ENCODE results near the gene SLC30A3.
"Not testable (repeated sequence)": the region's sequence is repeated elsewhere in the genome, so short reads cannot be mapped to it uniquely, and the experiment has no call there.

Gene SLC30A3

GRCh38 chr2:27281442-27281841, 18.6 kb upstream of the SLC30A3 start:
- Histone ChIP-seq H3K4me1 (no peaks in the 10 kb centered on the region), H3K27ac (no peak overlapping the region), H3K9ac (no peak overlapping the region), H3K27me3 (ENCODE audit: control insufficient read depth, insufficient read depth, low read length) (no peaks in the 10 kb centered on the region), H3K4me2 (ENCODE audit: low read length) (no peak overlapping the region), H3K79me2 (no peaks in the 10 kb centered on the region), H3K9me3 (ENCODE audit: control insufficient read depth, low read length) (no peaks in the 10 kb centered on the region), H3K36me3 (ENCODE audit: control insufficient read depth, insufficient read depth, low read length) (no peaks in the 10 kb centered on the region), H3K4me3 (ENCODE audit: low read depth, low read length) (no peak overlapping the region), H2AFZ (no peak overlapping the region)
- no peak for TF ChIP-seq CTCF (IDR thresholded peaks at IDR 0.05)

GRCh38 chr2:27280826-27281225, 18.0 kb upstream of the SLC30A3 start:
- Histone ChIP-seq H3K9ac (no peak overlapping the region), H3K4me3 (ENCODE audit: low read depth, low read length) (no peak overlapping the region), H3K4me2 (ENCODE audit: low read length) (no peak overlapping the region), H3K36me3 (ENCODE audit: control insufficient read depth, insufficient read depth, low read length) (no peaks in the 10 kb centered on the region), H2AFZ (no peak overlapping the region), H3K79me2 (no peaks in the 10 kb centered on the region), H3K27me3 (ENCODE audit: control insufficient read depth, insufficient read depth, low read length) (no peaks in the 10 kb centered on the region), H3K9me3 (ENCODE audit: control insufficient read depth, low read length) (no peaks in the 10 kb centered on the region), H3K27ac (no peak overlapping the region), H3K4me1 (no peaks in the 10 kb centered on the region)
- no peak for TF ChIP-seq CTCF (IDR thresholded peaks at IDR 0.05)

- no peak overlapping the region for H3K9ac ChIP-seq
- H3K27ac ChIP-seq = no peak overlapping the region
- no peak for TF ChIP-seq CTCF (IDR thresholded peaks at IDR 0.05)
- H3K4me3 ChIP-seq (ENCODE audit: low read depth, low read length) = no peak overlapping the region
- H3K9me3 ChIP-seq (ENCODE audit: control insufficient read depth, low read length) = no peaks in the 10 kb centered on the region
- no peaks in the 10 kb centered on the region for H3K4me1 ChIP-seq
- H3K79me2 ChIP-seq = no peaks in the 10 kb centered on the region
- H3K27me3 ChIP-seq (ENCODE audit: control insufficient read depth, insufficient read depth, low read length) = no peaks in the 10 kb centered on the region
- no peak overlapping the region for H2AFZ ChIP-seq
- no peaks in the 10 kb centered on the region for H3K36me3 ChIP-seq (ENCODE audit: control insufficient read depth, insufficient read depth, low read length)
- no peak overlapping the region for H3K4me2 ChIP-seq (ENCODE audit: low read length)
Observed at GRCh38 chr2:27278010-27278409, 15.2 kb upstream of the SLC30A3 start.

GRCh38 chr2:27275211-27276150, 12.6 kb upstream of the SLC30A3 start, which contains the start of gene DNAJC5G:
DNAJC5G (plus strand) TSS chr2:27275433; CDS start chr2:27276729, 1,296 bp downstream.
- Histone ChIP-seq H3K27ac (no peak within 1 kb of the TSS), H2AFZ (no peak within 1 kb of the TSS), H3K9me3 (ENCODE audit: control insufficient read depth, low read length) (no peaks in the 10 kb centered on the region), H3K4me1 (no peaks in the 10 kb centered on the region), H3K9ac (no peak within 1 kb of the TSS), H3K4me3 (ENCODE audit: low read depth, low read length) (no peak within 1 kb of the TSS), H3K79me2 (no peaks in the 10 kb centered on the region), H3K4me2 (ENCODE audit: low read length) (no peak within 1 kb of the TSS), H3K27me3 (ENCODE audit: control insufficient read depth, insufficient read depth, low read length) (no peaks in the 10 kb centered on the region), H3K36me3 (ENCODE audit: control insufficient read depth, insufficient read depth, low read length) (no peaks in the 10 kb centered on the region)
- TF ChIP-seq CTCF (IDR thresholded peaks at IDR 0.05) = no peak

GRCh38 chr2:27272537-27273522, 10.0 kb upstream of the SLC30A3 start:
- not testable (repeated sequence) for H3K4me1 ChIP-seq; H3K9ac ChIP-seq; H3K79me2 ChIP-seq; H3K27ac ChIP-seq; H3K4me2 ChIP-seq (ENCODE audit: low read length); H3K9me3 ChIP-seq (ENCODE audit: control insufficient read depth, low read length); H3K36me3 ChIP-seq (ENCODE audit: control insufficient read depth, insufficient read depth, low read length); H2AFZ ChIP-seq; H3K4me3 ChIP-seq (ENCODE audit: low read depth, low read length); H3K27me3 ChIP-seq (ENCODE audit: control insufficient read depth, insufficient read depth, low read length)

Data from parathyroid adenoma (tissue), 2 donors.